Stimulated activated CD4-positive, alpha-beta T cell treated with anti-CD3 and anti-CD28 coated beads, TNF-alpha, amount 100 ng/mL, for 48 hours (primary cell): Measurements from ENCODE around the gene RAE1.

ENCODE experiments used
- DNase-seq, 3 donors: peaks; one replicate each; pipeline ENCODE4 v3.0.0-alpha.2; 2020; ENCODE audit warnings: low read depth in 3 of 3

RAE1 gene

DNA sequence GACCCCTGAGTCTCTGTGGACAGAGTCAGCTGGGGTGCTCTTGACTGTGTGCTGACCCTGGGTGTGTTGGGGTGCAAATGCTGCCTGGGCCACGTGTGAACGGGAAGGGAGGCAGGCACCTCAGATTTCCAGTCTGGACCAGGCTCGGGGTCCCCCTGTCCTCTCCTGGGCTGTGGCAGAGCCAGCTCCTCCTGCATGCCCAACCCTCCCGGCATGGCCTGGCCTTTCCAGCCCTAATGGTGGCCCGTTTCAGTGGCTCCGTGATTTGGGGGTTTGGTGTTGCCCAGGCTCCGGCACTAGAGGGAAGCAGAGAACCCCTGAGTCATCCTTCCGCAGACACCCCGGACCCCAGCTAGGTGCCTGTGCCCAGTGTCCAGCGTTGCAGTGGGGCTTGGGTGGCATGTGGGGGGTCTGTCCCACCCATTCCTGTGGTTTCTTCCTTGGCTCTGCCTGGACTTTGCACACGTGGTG, 49.2 kb downstream of the RAE1 start:
- no peak for DNase-seq

DNA sequence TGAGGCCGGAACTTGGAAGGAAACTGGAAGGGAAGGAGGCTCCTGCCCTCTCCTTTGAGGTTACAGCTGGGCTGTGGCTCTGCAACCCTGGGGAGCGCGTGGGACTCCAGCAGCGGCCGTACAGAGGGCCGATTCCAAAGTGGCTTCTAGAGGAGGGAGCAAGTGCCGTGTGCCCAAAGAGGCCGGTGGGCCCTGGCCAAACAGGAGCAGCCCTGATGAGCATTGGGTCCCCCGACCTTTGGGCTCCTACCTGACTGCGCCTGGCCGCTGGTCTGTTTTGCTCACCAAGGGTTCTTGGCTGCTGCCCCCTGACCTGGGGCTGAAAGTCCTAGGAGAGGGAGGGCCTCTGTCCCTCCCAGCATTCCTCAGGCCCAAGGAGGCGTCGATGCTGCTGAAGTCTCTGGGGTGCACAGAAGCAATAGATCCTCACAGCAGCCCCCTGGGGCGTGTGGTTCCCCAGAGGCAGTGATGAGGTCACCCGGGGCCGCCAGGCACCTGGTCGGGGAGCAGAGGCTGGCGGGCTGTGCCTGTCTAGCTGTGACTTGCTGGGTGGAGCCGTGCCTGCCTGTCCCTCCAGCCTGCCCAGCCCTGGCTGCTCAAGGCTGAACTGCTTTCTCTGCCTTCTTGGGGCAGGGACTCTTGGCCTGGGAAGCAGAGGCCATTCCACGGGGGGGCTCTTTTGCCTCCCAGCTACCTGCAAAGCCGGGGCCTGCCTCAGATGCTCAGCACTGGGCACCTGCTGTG, 49.9 kb downstream of the RAE1 start:
- DNase-seq: no peak

- DNase-seq: no peak
These were observed 50.5 kb downstream of the RAE1 start for GRCh38 chr20:57401565-57401918.

- DNase-seq: no peak
These were observed 51.4 kb downstream of the RAE1 start for GRCh38 chr20:57402206-57403125.

- DNase-seq: no peak
These were observed 52.2 kb downstream of the RAE1 start for GRCh38 chr20:57403216-57403615.

GRCh38 chr20:57404006-57404405, 53.0 kb downstream of the RAE1 start:
- DNase-seq: no peak

DNA sequence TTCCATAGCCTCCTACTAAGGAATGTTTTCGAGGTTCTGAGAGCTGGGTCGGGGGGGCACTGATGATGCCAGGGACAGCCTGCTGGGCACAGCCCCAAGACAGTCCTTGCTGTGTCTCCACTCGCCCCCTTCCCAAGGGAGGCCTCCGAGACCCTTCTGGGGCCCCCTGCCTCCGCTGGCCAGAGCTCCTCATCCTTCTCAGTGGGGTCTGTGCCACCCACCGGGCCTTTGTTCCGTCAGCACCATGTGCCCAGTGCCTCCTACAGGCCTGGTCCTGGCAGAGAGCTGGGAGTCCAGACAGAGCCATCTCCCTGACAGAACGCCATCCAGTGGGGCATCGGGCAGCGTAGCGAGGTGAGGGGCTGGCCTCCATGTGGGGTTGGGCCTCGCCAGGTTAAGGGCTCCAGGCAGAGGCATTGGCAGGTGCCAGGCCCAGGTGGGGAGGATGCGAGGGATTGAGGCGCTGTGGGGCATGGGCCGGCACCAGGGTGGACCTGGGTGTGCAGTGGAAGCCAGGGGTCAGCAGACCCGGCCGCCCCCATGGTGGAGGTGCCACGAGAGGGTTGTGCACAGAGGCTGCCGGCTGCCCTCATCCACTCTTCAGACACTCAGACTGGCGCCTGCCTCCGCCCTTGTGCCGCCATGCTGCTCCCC, 53.5 kb downstream of the RAE1 start:
- no peak for DNase-seq

- no peak for DNase-seq
These were observed 54.4 kb downstream of the RAE1 start for GRCh38 chr20:57405236-57406016.

- no peak for DNase-seq
These were observed 56.5 kb downstream of the RAE1 start for GRCh38 chr20:57407541-57407956.

DNA sequence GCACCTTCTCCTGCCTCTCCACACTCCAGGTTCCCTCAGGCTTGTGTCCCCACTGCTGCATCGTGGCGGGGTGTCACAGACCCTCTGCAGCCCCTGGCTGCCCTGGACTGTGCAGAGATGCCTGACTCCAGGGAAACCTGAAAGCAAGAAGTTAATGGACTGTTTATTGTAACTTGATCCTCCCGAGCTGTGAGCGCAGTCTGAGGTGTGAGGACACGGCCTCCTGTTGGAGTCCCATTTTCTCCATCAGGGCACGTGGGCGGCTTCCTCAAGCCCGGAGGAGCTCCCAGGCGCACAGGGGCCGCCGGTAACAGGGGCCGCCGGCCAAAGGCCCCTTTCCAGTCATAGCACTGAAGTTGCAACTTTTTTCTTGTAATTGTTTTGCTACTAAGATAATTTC, 57.1 kb downstream of the RAE1 start:
- DNase-seq: no peak

DNA sequence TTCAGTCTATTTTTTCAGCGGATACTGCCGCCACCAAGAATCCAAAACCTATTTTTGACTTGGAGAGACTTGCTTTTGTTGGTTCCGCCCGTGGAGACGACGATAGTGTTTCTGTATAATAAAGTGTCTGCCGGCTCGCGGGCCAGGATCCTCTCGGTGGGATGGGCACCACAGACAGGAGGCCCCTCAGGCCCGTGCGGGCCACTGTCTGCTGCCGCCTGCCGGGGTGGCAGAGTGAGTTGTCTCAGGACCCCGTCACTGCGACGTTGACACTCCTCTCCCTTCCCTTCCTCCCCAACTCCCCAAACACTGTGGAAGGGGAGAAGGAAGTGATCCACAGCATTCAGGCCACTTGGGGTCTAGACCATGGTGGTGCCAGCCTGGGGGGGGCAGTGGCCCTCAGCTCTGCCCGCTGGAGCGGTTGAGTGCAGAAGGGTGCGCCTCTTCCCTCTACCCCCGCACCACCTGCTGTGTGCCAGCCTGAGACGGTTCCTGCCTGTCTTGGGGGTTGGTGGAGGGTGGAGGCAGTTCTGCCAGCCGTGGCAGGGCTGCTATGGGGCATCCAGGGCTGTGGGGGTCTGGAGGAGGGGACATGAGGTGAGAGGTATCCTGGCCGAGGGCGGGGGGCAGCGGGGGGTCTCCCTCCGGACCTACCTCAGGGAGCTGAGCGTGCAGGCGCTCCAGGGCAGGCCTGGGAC, 57.6 kb downstream of the RAE1 start:
- DNase-seq: no peak

DNA sequence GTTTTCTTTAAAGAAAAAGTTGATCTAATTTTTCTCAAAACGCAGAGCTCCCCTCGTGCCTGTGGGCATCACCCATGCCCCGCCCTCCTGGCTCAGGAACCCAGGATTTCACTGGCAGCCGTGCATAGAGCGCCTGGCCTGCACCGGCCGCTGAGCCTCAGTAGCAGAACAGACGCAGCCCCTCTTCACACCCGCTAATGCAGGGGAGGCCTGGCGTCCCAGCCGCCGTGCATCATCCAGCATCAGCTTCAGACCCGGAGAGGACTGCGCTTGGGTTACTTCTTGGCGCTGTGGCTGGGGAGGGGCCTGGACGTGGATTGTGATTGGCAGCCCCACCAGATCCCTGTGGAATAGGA, 58.2 kb downstream of the RAE1 start:
- DNase-seq: no peak

- no peak for DNase-seq
These were observed 58.8 kb downstream of the RAE1 start for GRCh38 chr20:57409672-57410397.

DNA sequence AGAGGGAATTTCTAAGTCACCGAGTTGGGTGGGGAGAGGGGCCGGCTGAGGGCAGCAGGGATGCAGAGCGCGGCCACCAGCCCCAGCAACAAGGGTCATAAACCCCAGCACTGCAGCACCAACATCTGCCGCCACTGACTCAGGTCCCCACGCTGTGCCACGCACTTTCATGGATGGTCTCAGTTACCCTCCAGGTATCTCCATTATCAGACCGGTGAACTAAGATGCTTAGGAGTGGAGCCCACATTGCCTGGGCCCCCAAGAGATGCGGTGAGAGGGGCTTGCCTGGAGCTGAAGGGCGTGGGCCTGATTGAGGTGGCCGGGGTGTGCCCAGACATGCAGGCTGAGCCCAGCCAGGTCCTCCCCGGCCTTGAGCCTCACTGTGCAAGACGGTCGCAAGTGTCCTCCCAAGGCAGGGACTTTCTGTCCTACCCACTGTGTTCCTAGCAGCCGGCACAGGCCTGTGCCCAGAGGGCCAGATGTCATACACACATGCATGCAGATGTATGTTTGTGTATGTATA, 59.4 kb downstream of the RAE1 start:
- no peak for DNase-seq

DNA sequence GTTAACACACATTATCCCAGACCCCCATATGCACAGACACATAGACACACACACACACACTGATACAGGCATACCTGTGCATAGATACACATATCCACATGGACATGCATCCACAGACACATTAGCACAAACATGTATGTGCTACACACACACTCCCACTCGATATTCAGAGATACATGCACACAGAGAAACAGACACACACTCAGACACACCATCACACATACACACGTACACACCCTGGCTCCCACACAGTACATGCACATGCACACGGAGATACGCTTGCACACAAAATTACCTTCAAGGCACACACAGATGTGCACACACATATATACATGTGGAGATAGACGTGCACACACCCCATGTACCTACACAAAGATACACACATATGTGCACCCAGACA, 59.9 kb downstream of the RAE1 start:
- DNase-seq: no peak

DNA sequence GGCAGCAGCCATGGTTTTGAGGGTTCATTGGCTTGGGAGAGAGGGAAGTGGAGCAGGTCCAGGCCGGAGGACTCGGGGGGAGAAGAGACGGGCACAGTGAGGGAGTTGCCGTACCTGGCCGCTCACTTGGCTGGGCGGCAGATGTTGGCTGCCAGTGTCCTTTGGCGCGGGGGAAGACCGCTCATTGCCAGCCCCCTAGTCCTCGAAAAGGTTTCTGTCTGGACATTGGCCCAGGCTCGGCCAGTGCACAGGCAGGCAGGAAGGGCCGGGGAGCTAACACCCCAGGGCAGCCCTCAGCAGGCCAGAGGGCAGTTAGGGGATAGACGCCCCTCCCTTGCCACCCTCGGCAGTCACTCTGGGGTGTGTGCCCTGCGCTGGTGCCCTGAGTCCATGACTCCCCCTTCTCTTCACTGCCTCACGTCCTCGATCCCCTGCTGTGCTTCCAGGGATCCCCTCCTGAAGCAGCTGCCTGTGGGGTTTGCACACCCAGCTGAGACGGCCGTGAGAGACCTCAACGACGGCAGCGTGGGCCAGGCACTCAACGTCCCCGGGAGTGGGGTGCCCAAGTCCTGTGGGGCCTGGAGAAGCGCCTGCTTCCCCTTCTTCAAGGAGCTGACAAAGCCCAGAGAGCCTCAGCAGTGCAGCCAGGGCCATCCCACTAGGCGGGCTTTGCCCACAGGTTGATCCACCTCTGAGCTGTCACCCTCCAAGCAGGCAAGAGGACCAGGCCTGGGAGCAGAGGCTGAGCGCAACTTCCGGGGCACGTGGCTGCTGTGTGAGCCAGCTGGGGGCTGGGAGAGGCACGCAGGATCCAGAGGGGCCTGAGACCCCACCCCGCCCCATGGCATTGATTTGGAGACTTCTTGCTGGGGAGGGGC, 60.6 kb downstream of the RAE1 start:
- no peak for DNase-seq

DNA sequence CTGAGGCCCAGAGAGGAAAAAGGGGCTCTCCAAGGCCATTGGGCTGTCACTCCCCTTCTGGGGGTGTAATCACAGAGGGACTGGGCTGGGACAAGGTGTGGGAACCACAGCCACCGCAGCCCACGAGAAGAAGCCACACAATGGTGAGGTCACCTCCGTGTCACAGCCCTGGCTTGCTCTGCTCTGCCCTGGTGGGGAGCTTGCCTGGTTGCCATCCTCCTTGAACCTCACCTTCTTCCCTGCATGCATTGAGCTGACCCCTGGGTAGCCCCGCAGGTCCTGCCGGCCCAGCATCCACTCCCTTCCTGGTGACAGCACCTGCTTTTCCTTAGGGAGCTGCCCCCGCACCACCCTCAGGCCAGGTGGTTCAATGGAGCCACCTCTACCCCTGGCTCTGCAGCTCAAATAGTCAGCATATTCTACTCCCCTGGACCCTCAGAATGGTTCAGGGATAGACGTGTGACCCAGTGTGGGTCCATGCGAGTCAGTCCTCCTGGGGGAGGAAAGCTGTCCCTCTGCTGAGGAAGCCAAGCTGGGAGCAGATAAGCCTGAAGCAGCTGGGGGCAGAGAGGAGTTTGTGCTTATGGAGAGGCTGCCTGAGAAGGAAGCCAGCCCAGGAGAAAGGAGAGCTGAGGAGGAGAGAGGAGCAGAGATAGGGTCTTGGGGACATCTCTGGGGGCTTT, 61.4 kb downstream of the RAE1 start:
- no peak for DNase-seq

- DNase-seq: no peak
These were observed 62.9 kb downstream of the RAE1 start for GRCh38 chr20:57413986-57414385.
